ENCODE results near the gene MEGF6. TPM values are rescaled to one million over a fixed set of nuclear protein-coding genes. Genes with fewer than 3 reads are reported as not detected.

Gene MEGF6
- total and polyA plus RNA-seq, 9 of the 15 experiments (the other 6 are each of a cell fraction or from before 2014, with no cell fraction given) = 0.03 to 1.7 (median 0.24) TPM; not detected in 3

DNA sequence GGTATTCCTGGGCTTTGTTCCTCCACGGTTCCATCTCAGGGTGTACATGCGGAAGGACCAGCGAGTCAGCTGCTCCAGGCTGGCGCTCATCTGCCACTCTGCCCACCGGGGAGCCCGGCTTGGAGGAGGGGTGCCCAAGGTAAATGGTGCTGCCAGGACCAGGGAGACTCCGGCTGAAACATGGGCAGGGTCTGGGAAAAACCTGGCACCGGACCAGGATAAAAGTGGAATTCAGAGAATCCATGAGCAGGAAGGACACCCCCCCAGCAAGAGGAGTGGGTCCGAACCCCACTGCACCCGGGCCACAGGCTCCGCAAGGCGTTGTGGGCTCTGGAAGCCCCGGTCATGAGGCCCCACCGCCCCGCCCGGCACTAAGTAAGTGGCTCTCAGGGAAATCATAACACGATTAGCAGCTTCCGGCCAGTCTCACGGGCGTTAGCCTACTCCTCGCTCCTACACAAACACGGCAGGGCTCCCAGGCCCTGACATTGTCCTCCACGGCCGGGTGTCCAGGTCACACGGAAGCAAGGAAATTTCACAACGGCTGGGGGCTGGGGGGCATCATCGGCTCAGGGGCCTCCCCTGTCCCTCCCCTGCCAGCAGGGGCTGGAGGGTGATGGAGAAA lies 21.1 kb downstream of the MEGF6 start:
- H3K4me3 ChIP-seq = no peak overlapping the region

More for the DNA sequence above, 21.1 kb downstream of the MEGF6 start:
- POLR2A ChIA-PET = interaction anchor here (0.7 to 1.2 kb wide), 2 partner anchors 16 to 1005 kb away, joined by 3 to 5 read pairs; no protein-coding TSS in a partner anchor
- DNase-seq (ENCODE audit: extremely low read depth in 1 of 4, low spot score in 3 of 4) (no peak), ATAC-seq (peak; percentile 59), FAIRE-seq (no peak)
- no TSS peak for BruUV-seq (replicated peaks)
- TF ChIP-seq ETV1 (tag; conservative IDR thresholded peaks at IDR 0.05; ENCODE audit: low read depth) (peak; percentile 43), GABPA (tag; conservative IDR thresholded peaks at IDR 0.05; ENCODE audit: low read depth) (peak; percentile 50; the same call in 1 of the 2 replicates), NCOA2 (IDR thresholded peaks at IDR 0.05; ENCODE audit: partially characterized antibody in 2 of 2) (no peak), ZNF232 (CRISPR knock-in tag; IDR thresholded peaks at IDR 0.05) (no peak), L3MBTL2 (IDR thresholded peaks at IDR 0.05) (no peak)
- TF ChIP-seq, protein P1, sequence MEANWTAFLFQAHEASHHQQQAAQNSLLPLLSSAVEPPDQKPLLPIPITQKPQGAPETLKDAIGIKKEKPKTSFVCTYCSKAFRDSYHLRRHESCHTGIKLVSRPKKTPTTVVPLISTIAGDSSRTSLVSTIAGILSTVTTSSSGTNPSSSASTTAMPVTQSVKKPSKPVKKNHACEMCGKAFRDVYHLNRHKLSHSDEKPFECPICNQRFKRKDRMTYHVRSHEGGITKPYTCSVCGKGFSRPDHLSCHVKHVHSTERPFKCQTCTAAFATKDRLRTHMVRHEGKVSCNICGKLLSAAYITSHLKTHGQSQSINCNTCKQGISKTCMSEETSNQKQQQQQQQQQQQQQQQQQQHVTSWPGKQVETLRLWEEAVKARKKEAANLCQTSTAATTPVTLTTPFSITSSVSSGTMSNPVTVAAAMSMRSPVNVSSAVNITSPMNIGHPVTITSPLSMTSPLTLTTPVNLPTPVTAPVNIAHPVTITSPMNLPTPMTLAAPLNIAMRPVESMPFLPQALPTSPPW (CRISPR knock-in tag; IDR thresholded peaks at IDR 0.05) = peak; percentile 39; the same call in 1 of the 2 replicates
- peaks cover 0 to 23% of the 10 kb centered on the region in 2 experiments; a peak in 2 of 5 replicates for H3K4me1 ChIP-seq (replicated peaks in 1 of 2; ENCODE audit: control insufficient read depth in 2 of 2, insufficient read depth in 2 of 2, low read length in 2 of 2)
- intact Hi-C loops (cut with micrococcal nuclease) = no loop called here
- in situ Hi-C loops (cut with MboI) = no loop called here
- no peak overlapping the region for H3K4me2 ChIP-seq (ENCODE audit: insufficient read depth, low read length)
- WGBS (ENCODE audit: insufficient coverage, low coverage, missing lambda C conversion rate) = 8% methylated on average over 27 of the region's 27 CpGs
- H4K20me1 ChIP-seq (replicated peaks; ENCODE audit: control insufficient read depth, insufficient read depth, low read length) = peaks cover 9% of the 10 kb centered on the region; the same call in 1 of the 2 replicates
- CTCF ChIA-PET (ENCODE audit: low intra/inter-chr PET ratio) = no interaction called here
- H3K27me3 ChIP-seq (ENCODE audit: control insufficient read depth in 2 of 2, insufficient read depth in 2 of 2, low read length in 2 of 2) = peaks cover 33 to 55% of the 10 kb centered on the region in 2 experiments; a peak in 4 of 5 replicates
- peaks cover 4% of the 10 kb centered on the region; the same call in 1 of the 2 replicates for H3K9me3 ChIP-seq (replicated peaks; ENCODE audit: control insufficient read depth, insufficient read depth, low read depth, low read length)
- no peak overlapping the region; a peak in 1 of 4 replicates for H3K9ac ChIP-seq (ENCODE audit: insufficient read depth in 1 of 2, low read depth in 2 of 2, low read length in 2 of 2)
- H3K27ac ChIP-seq (ENCODE audit: extremely low read depth, low read depth, low read length) = no peak overlapping the region
- H3K36me3 ChIP-seq (ENCODE audit: control insufficient read depth, insufficient read depth, low read length) = no peaks in the 10 kb centered on the region
- H3K79me2 ChIP-seq (ENCODE audit: control insufficient read depth, insufficient read depth, low read length) = no peaks in the 10 kb centered on the region
- H2AFZ ChIP-seq (ENCODE audit: low read depth, low read length) = no peak overlapping the region
- H3K9me1 ChIP-seq (ENCODE audit: control insufficient read depth, insufficient read depth, low read length) = no peaks in the 10 kb centered on the region

Measured in K562 (cell line).